Loucy (cell line): Measurements from ENCODE around the gene SLC6A11.

Source experiments
- H2AFZ ChIP-seq: fragments of 200-600 bp; sonication (generic); 2 replicates; pipeline ENCODE4 v1.6.0; 2016; ENCODE audit warnings: antibody characterized with exemption, mild to moderate bottlenecking, low read length, moderate library complexity
- H3F3A ChIP-seq: fragments of 200-600 bp; 2 replicates; pipeline ENCODE4 v1.6.0; 2016; ENCODE audit warnings: antibody characterized with exemption, low read depth, mild to moderate bottlenecking
- H3K27me3 ChIP-seq: fragments of 200-600 bp; sonication (generic); 2 replicates; pipeline ENCODE4 v1.6.1; 2014; ENCODE audit warnings: low read length, mild to moderate bottlenecking; ENCODE audit not compliant: insufficient read depth, poor library complexity, severe bottlenecking
- H3K36me3 ChIP-seq: fragments of 200-600 bp; sonication (generic); 2 replicates; pipeline ENCODE4 v1.6.1; 2016; ENCODE audit warnings: low read length; ENCODE audit not compliant: insufficient read depth
- H3K4me1 ChIP-seq: fragments of 200-600 bp; sonication (generic); 2 replicates; pipeline ENCODE4 v1.5.1; 2014; ENCODE audit warnings: low read length, mild to moderate bottlenecking; ENCODE audit not compliant: insufficient read depth, poor library complexity, severe bottlenecking
- H3K4me2 ChIP-seq: fragments of 200-600 bp; sonication (generic); 2 replicates; pipeline ENCODE4 v1.6.0; 2014; ENCODE audit warnings: antibody characterized with exemption, low read length, low read depth, mild to moderate bottlenecking; ENCODE audit not compliant: poor library complexity, severe bottlenecking
- H3K4me3 ChIP-seq: fragments of 200-600 bp; sonication (generic); 2 replicates; pipeline ENCODE4 v1.5.1; 2014; ENCODE audit warnings: low read length, mild to moderate bottlenecking, mixed read lengths; ENCODE audit not compliant: poor library complexity, severe bottlenecking
- H3K79me2 ChIP-seq: fragments of 200-600 bp; sonication (generic); 2 replicates; pipeline ENCODE4 v1.6.1; 2014; ENCODE audit warnings: low read length; ENCODE audit not compliant: insufficient read depth
- H3K9ac ChIP-seq: fragments of 200-600 bp; sonication (generic); 2 replicates; pipeline ENCODE4 v1.6.0; 2014; ENCODE audit warnings: mild to moderate bottlenecking, low read depth, low read length, moderate library complexity; ENCODE audit not compliant: poor library complexity, severe bottlenecking
- H3K9me2 ChIP-seq: fragments of 200-600 bp; sonication (generic); replicated peaks from 2 replicates; pipeline ENCODE4 v1.6.1; 2016; ENCODE audit warnings: low read depth, low read length, mixed read lengths
- H3K9me3 ChIP-seq: fragments of 200-600 bp; sonication (generic); 2 replicates; pipeline ENCODE4 v1.6.1; 2014; ENCODE audit warnings: mild to moderate bottlenecking, antibody characterized with exemption, low read length, low read depth; ENCODE audit not compliant: insufficient read depth
- H4K20me1 ChIP-seq: fragments of 200-600 bp; sonication (generic); 2 replicates; pipeline ENCODE4 v1.6.0; 2014; ENCODE audit warnings: antibody characterized with exemption, low read length, mild to moderate bottlenecking; ENCODE audit not compliant: insufficient read depth, poor library complexity, severe bottlenecking
- EZH2phosphoT487 ChIP-seq: fragments of 200-600 bp; IDR thresholded peaks from 2 replicates; pipeline ENCODE4 v1.6.1; 2018; ENCODE audit warnings: antibody characterized with exemption, mild to moderate bottlenecking, moderate library complexity, borderline replicate concordance
- TF ChIP-seq, protein P1 (sequence below): fragments of 200-600 bp; sonication (generic); conservative IDR thresholded peaks from 2 replicates; pipeline ENCODE4 v1.5.1; 2014; ENCODE audit warnings: mild to moderate bottlenecking, antibody characterized with exemption, low read length

SLC6A11 gene

DNA sequence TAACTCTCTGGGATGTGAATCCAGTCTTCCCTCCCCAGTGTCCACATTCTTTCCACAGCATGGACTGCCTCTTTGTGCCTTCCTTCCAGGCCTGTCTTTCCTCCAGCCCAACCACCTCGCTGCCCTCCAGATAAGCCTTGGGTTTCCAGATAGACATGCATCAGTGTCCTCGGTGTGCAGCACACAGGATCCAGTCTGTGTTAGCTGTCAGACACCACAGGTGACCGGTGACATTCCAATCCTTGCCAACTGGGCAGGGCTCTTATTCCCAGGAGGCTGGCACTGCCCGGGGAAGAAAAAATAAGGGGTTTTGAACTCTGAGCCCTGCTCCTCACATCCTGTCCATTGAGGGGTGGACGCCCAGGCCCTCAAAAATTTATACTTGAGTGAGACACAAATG, 170.6 kb downstream of the SLC6A11 start:
- Histone ChIP-seq H3K79me2 (no peaks in the 10 kb centered on the region), H3K27me3 (no peaks in the 10 kb centered on the region), H3F3A (no peaks in the 10 kb centered on the region), H3K9ac (no peak overlapping the region), H3K4me2 (no peak overlapping the region), H4K20me1 (no peaks in the 10 kb centered on the region), H3K4me1 (no peaks in the 10 kb centered on the region), H3K9me3 (no peaks in the 10 kb centered on the region), H3K36me3 (no peaks in the 10 kb centered on the region), H3K9me2 (no peaks in the 10 kb centered on the region), H3K4me3 (no peak overlapping the region), H2AFZ (no peak overlapping the region)
- TF ChIP-seq, protein P1, sequence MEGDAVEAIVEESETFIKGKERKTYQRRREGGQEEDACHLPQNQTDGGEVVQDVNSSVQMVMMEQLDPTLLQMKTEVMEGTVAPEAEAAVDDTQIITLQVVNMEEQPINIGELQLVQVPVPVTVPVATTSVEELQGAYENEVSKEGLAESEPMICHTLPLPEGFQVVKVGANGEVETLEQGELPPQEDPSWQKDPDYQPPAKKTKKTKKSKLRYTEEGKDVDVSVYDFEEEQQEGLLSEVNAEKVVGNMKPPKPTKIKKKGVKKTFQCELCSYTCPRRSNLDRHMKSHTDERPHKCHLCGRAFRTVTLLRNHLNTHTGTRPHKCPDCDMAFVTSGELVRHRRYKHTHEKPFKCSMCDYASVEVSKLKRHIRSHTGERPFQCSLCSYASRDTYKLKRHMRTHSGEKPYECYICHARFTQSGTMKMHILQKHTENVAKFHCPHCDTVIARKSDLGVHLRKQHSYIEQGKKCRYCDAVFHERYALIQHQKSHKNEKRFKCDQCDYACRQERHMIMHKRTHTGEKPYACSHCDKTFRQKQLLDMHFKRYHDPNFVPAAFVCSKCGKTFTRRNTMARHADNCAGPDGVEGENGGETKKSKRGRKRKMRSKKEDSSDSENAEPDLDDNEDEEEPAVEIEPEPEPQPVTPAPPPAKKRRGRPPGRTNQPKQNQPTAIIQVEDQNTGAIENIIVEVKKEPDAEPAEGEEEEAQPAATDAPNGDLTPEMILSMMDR, result no peak
- no peak for TF ChIP-seq EZH2phosphoT487

DNA sequence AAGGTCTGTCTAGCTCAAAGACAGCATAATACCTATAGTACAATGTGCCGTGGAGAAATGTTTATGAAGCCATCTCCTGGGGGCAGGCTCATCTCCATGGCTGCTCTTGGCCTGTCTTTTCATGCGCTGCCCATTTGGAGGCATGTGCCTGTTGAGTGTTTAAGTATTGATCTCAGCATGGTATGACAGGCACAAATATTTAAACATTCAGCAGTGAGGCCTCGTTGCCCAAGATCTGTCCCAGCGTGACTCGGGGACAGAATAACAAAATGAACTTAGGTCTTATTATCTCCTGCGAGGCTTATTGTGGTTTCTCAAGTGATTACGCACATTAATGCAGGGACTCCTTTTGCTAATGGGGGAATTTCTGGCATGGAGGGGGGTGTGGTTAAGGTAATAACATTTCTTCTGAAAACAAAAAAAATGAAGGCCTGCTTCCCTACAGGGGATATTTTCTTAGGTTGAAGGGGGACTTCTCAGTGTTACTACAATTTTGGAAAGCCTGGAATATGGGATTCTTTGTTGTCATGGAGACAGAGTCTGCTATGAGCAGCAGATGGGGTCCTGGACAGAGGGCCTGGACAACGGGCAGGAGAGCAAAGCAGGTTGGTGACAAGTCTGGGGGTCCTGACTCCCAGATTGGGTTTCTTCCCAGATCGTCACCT, 172.1 kb downstream of the SLC6A11 start:
- no peak overlapping the region for H3K9ac ChIP-seq
- no peaks in the 10 kb centered on the region for H3K36me3 ChIP-seq
- no peaks in the 10 kb centered on the region for H3K79me2 ChIP-seq
- H3F3A ChIP-seq, result no peaks in the 10 kb centered on the region
- no peak overlapping the region for H2AFZ ChIP-seq
- TF ChIP-seq, protein P1, result no peak
- no peak for TF ChIP-seq EZH2phosphoT487
- H3K4me3 ChIP-seq, result no peak overlapping the region
- H3K9me2 ChIP-seq, result no peaks in the 10 kb centered on the region
- no peak overlapping the region for H3K4me2 ChIP-seq
- no peaks in the 10 kb centered on the region for H3K9me3 ChIP-seq
- H3K27me3 ChIP-seq, result no peaks in the 10 kb centered on the region
- H3K4me1 ChIP-seq, result no peaks in the 10 kb centered on the region
- no peaks in the 10 kb centered on the region for H4K20me1 ChIP-seq

DNA sequence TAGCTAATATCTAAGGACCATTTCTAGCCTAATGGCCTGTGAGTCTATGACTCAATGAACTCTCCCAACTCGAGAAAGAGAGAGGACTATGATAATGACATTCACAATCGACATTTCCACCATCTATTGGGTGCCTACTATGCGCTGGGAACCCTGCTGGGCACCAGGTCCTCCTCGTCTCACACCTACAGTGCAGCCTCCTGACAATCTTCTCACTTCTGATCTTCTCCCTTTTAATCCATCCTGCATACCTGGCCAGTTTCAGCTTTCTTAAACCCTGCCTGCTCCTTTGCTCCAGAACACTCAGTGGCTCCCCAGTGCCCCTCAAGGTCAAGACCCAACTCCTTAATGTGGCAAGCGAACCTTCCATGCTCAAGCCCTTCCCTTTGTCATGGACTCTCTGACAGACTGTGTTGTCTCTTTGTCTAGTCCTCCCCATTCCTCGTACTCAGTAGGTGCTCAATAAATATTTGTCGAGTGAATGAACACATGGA, 173.0 kb downstream of the SLC6A11 start:
- Histone ChIP-seq H3K27me3 (no peaks in the 10 kb centered on the region), H3K9ac (no peak overlapping the region), H3K4me3 (no peak overlapping the region), H3K79me2 (no peaks in the 10 kb centered on the region), H3K36me3 (no peaks in the 10 kb centered on the region), H3K9me2 (no peaks in the 10 kb centered on the region), H3F3A (no peaks in the 10 kb centered on the region), H4K20me1 (no peaks in the 10 kb centered on the region), H2AFZ (no peak overlapping the region), H3K9me3 (no peaks in the 10 kb centered on the region), H3K4me2 (no peak overlapping the region), H3K4me1 (no peaks in the 10 kb centered on the region)
- TF ChIP-seq, protein P1, result no peak
- no peak for TF ChIP-seq EZH2phosphoT487
